ENCODE measurements around the gene PKIB.
"Not testable (repeated sequence)": the region's sequence is repeated elsewhere in the genome, so short reads cannot be mapped to it uniquely, and the experiment has no call there.

The PKIB gene, protein sequence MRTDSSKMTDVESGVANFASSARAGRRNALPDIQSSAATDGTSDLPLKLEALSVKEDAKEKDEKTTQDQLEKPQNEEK
- total RNA-seq = 0 to 0.18 (median 0.09) reads per million in 4 experiments

DNA sequence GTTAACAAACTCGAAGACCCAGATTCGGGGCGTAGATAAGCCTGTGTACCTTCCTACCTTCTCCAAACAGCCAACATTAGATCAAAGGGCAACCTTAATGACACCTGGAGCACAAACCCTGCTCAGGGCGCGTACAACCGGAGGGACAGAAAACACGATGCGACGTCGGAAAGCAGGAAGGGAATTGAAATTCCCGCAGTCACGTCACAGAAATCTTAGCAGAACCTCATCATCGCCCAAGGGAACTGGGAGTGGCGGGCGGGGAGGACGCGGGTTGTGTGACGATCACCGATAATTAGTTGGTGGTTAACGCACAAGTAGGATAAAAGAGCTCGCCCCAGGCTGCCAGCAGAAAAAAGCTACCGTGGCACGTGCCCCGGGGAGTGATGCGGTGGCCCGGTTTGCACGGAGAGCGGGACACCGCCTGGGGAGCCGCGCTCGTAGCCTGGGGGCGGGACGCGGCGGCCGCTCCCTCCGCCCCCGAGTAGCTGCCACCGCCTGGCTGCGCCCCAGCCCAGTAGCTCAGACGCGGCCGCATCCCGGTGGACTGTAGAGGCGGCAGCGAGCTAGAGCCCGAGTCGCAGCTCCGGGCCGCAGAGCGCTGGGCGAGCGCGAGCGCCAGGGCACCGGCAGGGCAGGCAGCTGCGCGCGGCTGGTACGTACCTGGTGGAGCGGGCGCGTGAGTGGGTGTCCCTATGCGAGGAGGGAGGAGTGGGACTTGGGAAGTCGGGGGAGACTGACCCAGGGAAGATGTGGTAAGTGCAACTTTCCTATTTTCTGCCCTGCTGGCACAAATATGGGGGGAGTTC lies at the start of gene PKIB:
PKIB (plus strand) TSS at position 525 of the 809 bp plus-strand sequence. CDS start 107,390 bp downstream, outside the sequence.
- DNase-seq = no peak

DNA sequence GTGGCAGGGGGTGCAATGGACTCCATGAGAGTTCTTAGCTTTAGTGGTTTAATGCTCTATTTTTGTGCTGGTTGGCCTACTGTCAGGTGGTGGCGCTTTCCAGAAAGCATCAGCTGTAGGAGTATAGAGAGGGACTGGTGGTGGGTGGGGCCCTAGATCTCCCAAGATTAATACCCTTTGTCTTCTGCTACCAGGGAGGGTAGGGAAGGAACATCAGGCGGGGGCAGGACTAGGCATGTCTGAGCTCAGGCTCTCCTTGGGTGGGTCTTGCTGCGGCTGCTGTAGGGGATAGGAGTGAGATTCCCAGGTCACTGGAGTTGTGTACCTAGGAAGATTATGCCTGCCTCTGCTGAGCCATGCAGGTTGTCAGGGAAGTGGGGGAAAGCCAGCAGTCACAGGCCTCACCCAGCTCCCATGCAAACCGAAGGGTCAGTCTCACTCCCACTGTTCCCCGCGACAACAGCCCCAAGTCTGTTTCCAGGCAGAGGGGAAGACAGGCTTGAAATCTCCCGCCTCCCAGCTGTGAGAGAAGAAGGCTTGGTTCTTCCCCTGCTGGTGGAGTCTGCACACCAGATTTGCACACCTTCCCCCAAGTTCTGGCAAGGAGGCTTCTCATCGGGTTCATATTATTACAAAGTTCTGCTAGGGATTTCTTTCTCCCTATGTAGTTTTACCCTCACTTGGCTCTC lies 46.7 kb upstream of the PKIB start:
- no peak for DNase-seq

DNA sequence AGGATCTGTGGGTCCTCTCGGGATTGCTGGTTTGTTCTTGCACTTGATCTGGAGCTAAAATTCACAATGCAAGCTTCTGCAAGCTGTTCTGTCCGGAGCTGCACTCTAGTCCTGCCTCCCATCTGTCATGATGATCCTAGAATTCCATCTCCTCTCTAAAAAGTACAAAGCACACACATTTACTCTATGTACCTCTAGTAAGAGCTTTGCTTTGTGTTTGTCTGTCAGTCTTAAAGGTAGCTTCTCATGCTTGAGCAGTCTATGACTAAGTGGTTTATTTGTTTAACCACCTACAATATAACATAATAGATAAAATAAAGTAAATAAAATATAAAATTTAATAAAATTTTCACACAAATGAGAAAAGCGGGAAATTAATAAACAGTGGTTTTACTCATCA lies 46.0 kb upstream of the PKIB start:
- DNase-seq = no peak

DNA sequence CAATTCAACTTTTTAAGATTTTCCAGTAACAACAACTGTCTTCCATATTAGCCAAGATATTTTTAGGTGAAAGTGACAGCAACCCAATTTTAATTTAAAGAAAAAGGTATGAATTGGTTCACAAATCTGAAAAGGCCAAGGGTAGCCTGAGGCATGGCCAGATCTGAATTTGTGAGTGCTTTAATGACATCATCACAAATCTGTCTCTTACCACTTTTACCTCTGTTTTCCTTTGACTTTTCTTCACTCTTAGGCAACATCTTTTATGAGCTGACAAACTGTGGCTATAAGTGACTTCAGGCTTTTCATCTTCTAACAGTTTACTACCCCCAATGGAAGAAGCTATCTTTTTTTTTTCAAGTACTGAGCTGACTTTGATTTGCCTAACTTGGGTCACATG lies 44.5 kb upstream of the PKIB start:
- no peak for DNase-seq

DNA sequence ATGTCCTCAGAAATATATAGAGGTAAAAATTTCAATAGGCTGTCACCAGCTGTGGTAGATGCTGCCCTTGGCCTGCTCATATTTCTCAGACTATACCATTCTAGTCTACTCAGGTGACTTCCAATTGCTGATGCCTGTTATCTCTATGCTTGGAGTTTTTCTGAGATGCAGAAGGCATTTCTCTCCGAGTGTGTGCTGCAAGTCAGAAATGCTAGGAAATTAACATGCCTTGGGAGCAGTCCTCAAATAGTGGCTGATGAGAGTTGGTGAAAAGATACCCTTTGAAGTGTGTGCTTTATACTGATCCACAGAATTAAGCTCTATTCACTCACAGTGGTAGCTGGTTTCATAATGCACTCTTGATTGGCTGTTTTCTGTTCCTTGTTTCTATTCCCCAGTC lies 43.2 kb upstream of the PKIB start:
- no peak for DNase-seq

DNA sequence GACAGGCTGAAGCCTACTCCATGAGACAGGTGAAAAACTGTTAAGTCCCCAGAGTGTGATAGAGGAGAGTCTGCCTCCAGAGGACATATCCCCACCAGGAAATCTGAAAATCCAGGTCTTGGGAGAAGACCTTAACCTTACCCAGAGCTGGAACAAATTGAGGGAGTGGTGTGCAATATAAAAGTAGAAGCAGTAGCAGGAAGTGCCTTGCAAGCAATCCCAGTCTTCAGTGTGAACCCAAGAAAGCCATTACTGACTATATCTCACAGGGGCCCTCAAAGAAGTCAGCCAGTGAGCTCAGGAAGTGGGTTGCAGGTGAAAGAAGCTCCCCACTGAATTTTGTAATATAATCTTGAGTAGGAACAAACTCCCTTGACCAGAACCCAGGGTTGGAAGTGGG lies 41.9 kb upstream of the PKIB start:
- DNase-seq = no peak

DNA sequence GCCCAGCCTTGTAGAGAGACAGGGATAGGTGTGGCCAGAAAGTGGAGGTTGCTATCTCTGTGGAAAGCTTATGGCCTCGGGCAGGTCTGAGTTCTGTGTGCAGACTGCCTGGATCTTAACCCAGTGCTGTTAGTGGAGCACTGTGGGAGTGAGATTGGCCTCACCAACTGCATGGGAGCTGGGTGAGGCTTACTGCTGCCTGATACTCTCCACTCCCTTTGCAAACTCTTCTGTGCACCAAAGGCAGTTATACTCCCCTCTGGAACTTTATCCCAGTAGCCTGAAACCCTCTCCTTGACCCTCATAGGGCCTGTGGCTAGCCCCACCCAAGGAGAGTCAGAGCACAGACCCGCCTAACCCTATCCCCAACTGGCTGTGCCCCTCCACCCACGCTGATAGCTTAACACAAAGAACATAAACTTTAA lies 41.4 kb upstream of the PKIB start:
- DNase-seq = no peak

DNA sequence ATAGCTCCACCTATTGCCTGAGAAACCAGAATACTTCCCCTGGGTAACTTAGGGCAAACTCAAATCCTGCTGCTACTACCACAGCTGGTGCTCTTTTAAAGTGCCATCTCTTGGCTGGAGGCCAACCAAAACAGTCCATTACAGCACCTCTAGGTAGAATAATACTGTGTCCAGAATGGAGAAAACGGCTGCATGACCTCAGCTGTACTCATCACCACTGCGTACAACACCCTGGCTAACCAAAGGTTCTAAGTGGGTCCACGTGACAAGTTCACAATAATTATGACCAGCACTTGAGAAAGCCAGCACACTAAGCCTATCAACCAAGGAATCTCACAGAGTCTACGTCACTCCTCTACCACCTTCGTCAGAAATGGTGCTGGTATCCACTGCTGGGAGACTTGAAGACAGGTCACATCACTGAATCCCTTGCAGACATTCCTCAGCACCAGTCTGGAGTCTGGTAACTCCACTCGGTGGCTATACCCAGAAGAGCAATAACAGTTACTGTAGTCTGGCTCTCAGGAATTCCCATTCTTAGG lies 40.9 kb upstream of the PKIB start:
- no peak for DNase-seq

DNA sequence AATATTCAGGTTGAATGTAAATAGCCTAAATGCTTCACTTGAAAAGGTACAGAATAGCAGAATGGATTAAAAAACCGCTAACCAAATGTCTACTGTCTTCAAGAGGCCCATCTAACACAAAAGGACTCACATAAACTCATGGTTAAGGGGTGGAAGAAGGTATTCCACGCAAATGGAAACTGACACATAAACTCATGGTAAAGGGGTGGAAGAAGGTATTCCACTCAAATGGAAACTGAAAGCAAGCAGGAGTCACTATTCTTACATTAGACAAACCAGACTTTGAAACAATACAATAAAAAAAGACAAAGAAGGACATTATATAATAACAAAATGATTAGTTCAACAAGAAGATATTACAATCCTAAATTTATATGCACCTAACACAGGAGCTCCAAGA lies 38.3 kb upstream of the PKIB start:
- no peak for DNase-seq

DNA sequence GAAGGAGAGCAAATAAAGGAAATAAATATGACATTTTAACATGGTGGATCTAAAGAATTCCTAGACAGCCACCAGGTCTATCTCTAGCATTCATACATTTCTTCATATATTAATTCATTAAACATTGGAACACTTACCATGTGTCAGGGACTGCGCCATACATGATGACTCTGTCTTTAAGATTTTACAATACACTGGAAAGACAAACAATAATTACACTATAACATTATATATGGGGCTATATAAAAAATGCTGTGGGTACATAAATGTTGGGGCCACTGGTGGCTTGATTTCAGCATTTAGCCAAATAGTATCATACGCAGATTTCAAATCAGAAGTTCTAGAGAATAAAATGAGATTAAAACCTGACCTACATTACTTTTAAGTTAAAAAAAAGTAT lies 33.3 kb upstream of the PKIB start:
- DNase-seq = no peak

DNA sequence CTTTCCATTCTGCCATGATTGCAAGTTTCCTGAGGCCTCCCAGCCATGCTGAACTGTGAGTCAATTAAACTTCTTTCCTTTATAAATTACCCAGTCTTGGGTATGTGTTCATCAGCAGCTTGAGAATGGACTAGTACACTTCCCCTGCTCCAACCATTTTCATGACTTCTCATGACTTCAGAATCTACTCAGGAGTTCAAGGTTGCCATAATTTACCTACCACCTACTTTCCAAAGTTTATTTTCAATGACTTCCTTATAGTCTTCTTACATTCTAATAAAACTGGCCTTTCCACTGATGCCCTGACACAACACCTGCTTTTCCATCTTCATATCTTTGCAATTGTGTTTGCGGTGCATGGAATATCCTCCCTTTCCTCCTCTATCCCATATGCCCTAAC lies 31.2 kb upstream of the PKIB start:
- DNase-seq = no peak

DNA sequence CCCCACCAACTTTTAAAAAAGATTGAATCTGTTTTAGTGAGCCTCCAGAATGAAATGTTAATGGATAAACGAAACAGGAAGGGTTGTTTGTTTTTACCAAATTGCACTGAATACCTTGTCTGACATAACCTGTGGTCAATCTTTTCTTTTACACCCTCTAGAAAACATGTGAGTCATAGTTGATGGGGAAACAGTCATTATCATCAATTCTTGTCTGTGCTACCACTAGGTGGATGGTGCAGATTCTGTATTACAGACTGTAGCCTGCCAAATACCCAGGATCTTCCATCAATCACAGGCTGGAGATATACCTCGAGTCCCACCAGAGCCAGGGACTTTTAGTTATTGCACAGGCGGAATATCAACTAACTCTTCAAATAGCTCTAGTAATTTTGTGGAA lies 29.5 kb upstream of the PKIB start:
- no peak for DNase-seq

DNA sequence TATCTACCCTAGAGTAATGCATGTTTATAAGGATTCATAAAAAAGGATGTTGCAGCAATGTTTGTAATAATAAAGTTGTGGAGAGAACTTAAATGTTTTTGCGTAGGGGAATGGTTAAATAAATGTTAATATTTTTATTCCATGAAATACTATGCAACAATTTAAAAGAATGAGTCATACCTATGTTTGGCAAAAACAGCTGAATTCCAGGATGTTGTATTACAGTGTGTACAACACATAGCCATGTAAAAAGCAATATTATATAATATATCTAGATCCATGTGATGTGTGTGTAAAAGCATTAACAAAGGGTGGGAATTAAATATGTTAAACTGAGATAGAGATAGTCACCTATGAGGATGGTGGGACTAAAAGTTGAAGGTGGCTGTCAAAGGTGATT lies 21.1 kb upstream of the PKIB start:
- no peak for DNase-seq

DNA sequence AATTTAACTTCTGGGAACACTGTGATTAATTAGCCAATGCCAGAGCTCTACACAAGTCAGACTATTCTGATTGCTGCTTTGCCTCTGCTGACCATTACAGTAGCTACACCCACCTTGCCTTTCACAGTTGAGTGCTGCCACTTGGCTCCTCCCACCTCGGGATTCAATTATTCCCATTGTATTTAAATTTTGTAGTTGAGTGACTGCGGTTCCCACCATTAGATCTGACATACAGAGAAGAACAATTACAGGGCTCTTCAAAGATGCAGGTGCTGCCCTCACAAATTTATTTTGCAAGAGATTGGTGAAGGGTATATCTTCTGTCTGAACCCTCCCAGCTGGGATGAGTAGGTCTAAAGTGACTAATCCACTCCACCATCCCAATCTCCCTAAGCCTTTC lies 11.9 kb upstream of the PKIB start:
- not testable (repeated sequence) for DNase-seq

DNA sequence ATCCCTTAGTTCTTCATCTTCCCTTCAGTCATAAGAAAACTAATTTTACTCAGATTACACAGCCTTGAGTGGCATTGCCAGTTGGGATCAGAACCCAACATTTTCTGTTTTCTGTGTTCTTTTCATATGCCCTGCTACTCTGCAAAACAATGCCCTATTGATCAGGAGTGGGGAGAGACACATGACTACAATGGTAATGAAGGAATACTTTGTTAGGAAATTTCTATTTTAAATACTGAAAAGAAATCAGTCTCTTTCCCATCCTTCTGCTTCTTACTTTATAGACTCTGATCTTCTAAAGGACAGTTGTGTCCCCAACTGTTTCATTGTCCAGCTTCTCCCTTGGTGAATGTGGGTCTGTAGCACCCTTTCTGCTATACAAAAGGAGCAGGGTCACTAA lies 5.5 kb upstream of the PKIB start:
- DNase-seq = no peak

DNA sequence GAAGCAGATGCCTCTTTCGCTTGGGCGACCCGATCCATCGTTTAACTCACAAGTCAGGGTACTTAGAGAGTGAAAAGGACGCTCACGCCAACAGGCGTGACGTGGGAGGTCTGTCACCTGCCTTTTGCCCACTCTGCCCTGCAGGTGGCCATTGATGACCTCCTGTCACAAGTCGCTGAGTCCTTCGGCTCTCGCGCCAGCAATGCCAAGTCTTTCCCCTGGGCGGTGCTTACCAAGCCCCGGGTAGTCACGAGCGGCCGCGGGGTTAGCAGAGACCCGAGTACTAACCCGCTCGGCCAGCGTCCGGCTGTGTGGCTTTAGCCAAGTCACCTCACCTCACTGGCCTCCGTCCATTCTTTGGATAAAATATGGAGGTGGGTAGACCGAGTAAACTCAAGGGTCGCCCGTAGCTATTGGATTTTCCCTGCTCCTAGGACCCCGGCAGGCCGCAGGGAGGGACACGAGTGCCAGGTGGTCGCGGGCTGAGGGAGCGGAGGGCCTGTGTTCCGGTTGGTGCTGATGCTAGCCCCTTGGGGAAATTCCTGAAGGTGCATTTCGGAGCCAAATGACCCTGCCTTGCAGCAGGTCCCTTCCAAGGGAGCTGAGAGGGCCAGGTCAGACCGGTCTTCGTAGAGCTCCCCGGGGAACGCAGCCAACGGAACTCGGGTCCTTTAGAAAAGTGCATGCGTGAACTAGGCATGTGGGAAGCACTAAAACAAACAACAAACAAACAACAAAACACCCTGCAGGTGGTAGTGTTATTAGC lies 668 bp downstream of the PKIB start:
- no peak for DNase-seq

DNA sequence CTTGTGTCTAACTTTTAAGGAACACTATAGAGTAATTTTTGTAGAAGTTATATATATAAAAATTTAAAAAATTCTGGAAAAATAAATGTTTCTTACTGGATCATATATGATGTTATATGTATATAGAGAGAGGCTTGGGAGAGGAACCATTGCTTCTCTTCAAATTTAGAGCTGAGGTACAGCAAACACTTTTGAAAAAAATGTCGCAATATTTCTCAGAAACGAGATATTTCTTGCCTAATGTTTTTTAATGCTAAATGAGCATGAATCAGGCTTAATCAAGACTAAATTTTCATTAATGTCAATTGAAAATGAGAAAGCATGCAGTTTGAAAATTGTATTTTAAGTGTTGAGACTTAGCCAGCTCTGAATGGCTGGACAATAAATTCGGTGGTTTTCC lies 2.6 kb downstream of the PKIB start:
- DNase-seq = no peak

DNA sequence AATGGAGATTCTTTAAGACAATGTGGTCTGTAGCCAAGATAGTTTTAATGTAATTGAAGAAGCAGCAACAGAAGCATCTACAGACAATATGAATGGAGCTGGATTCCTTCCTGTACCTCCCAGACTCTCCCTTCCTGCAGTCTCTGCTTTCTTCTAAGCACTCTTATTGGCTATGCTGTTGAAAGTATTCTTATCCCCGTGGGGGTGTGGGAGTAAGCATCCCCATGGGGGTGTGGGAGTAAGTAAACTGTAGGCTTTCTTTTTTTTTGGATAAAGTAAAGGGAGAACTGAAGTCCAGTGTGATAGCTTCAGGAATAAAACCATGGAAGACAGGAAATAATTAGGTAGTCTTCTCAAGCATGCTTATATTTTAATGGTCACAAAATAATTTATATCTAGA lies 4.1 kb downstream of the PKIB start:
- DNase-seq = no peak

DNA sequence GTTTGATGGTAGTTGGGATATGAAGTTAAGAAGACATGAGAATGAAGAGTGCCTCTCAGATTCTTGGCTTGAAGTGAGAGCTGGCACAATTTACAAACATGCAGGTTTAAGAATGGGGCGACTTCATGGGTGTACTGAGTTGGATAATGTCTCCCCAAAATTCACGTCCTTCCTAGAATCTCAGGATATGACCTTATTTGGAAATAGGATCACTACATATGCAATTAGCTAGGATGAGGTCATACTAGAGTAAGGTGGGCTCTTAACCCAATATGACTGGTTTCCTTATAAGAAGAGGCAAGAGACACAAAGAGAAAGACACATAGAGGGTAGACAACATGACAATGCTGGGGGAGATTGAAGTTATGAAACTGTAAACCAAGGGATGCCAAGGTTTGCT lies 5.2 kb downstream of the PKIB start:
- no peak for DNase-seq

DNA sequence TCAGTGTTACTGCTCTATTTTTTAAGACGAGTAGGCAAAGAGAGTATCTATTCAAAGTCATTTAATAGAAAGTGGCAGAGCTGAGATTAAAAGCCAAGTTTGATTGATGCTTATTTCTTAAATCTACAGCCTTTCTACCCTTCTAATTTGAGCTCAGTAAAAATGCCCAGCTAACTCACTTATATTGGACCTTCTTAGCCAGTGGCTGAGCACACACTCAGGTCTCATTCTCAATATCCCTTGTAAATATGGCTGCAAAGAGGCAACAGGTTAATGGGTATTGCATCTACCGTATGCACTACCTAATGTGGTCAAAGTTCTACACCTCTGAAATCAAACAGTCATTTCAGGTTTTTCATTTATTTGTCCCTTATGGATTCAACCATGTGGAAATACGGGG lies 6.7 kb downstream of the PKIB start:
- no peak for DNase-seq

DNA sequence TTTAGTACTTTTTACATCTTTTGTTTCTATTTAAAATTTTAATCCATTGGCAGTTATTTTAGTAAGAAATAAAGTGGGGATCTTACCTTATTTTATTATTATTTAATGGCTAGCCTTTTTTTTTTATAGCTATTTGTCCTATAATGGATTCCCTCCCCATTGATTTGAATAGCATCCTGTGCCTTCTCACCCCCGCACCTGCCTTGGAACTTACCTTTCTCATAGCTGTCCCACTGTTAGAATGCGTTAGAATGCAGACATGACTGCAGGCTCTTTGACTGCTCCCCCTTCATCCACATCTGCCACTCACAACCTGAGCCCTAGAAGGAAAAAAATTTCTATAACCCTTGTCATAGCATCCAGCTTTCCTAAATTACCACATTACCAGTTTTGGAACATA lies 9.1 kb downstream of the PKIB start:
- DNase-seq = no peak

DNA sequence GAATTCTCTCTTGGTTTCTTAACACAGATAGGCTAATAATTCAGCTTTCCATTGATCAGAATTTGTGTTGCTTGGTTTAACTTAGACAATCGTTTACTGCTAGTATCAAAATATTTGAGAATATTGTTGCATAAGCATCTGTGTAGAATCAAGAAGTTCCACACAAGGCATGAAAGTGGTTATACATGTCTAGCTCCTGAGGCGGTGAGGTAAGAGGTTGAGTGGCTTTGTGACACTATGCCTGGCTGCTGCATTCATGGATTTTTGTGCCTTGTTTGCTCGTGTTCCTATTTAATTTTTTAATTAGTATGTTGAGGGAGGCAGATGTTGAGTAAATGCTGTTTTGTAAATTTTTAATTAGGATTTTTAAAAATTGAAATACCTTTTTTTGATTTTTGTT lies 10.2 kb downstream of the PKIB start:
- DNase-seq = no peak

DNA sequence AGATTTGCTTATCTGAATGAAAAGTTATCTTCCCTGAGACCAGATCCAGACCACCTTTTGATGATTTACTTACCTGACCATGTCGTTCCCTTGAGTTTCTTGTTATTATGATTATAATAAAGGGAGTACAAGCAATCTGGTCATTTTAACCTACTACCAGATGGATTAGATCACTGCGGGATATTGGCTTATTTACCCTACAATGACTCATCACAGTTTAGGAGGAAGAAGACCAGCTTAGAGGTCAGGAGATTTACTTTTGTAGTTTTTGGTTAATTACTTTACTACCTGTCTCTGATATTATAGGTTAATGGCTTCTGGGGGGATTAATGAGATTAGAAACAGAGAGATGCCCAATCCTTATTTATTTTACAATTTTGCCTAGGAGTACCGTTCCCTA lies 10.7 kb downstream of the PKIB start:
- no peak for DNase-seq

Data from effector CD8-positive, alpha-beta T cell (primary cell).